SKM-1 (cell line): Measurements from ENCODE around the gene FGF9.

Experiments used
- DNase-seq: peaks from one replicate; lab custom pipeline; 2025; ENCODE audit not compliant: unreplicated experiment; lab: John Stamatoyannopoulos, UW

The FGF9 gene

DNA sequence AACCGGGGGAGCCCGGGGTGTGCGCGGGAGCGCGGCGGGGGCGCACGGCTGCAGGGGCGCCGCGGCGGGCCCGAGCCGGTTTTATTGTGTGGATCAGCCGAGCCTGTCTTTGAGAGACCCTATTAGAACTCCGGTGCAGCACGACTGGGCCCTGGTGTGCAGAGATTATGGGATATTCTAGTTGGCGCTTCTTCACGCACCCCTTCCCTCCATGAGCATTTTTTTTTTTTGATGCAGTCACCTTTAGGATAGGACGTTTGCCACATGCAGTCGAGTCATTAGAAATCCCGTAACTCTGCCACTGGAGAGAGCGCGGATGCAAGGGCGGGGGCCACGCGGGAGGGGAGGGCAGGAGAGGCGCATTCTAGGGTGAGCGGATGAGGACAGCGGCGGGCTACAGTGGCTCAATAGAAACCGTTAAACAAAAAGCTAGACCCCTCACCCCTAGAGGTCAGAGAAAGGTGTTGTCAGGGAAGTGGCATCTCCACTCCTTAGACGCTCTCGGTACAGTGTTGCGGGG is 3.7 kb downstream of the FGF9 start:
- no peak for DNase-seq

DNA sequence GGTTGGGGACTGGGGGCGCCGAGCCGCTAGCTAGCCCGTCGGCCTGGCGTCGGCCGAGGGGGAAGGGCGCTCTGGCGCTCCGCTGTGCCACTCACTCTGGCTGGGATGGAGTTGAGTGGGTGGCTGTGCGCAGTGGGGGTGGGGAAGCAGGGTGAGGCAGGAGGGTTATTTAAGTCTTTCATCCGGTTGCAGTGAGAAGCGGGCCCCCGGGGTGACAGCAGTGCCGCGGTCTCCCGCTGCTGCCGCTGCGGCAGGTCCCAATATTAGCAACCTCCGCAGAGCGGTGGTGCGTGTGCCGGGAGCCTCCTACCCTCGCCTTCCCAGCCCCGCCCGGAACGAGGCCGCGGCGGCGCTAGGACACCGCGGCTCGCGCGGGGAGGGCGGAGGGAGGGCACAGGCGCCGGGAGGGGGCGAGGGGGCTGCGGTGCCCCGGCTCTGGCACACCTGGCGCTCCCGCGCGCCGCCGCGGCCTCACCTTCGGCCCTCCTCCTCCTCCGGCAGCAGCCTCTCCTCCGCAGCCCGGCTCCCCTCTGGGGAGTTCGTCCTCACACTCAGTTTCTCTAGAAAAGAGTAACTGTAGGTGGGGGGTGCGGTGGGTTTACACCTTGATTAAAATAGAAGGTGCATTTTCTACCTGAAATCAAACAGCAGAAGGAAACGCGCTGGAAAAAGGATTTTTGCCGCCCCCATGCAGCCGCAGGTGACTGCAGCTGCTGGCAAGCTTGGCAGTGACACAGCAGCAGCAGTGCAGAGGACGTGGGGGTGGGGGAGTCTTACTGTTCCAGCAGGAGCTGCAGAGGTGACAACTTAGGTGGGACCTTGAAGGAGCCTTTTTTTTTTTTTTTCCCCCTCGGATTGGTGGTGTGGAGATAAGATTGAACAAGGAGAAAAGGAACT is 4.5 kb downstream of the FGF9 start:
- DNase-seq = no peak

DNA sequence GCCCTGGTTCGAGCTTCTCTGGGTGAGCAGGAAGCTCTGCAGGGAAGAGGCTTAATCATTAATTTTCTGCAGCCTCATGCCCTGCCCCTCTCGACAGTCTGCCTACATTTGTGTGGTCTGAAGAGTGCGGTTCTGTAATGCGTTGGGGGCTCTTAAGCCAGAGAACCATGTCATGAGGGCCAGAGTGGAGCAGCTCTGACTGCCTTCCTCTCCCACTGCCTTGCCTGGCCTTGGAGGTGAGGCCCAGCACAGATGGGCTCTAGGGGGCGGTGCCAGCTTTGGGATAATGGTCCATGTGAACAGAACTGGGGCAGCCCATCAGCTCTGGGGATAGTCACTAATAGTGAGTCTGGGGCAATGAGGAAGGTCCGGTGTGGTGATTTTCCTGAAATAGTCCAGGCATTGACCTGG is 5.7 kb downstream of the FGF9 start:
- no peak for DNase-seq

DNA sequence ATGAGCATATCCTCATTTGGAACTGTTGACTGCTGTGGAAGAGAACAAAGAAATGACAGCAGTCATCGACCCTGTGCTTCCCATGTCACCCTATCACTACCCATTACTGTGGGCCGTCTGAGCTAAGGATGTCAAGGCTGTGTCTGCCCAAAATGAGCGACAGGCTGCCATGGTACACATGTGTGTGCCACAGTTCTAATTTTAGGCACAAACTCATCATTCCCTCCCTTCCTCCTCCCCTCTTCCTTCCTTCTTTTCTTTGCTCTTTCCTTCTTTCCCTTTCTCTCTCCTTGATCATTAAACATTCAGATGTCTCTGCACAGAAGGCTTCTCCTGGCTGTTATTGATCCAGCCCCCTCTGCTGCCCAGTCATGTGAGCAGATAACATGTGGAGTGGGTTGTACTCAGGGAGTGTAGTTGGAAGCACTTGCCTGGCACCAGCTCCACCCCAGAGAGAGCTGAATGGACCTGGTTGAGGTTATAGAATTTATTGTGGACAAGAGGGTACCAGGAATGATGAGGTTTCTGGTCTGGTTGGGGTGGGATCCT is 6.3 kb downstream of the FGF9 start:
- DNase-seq = no peak

DNA sequence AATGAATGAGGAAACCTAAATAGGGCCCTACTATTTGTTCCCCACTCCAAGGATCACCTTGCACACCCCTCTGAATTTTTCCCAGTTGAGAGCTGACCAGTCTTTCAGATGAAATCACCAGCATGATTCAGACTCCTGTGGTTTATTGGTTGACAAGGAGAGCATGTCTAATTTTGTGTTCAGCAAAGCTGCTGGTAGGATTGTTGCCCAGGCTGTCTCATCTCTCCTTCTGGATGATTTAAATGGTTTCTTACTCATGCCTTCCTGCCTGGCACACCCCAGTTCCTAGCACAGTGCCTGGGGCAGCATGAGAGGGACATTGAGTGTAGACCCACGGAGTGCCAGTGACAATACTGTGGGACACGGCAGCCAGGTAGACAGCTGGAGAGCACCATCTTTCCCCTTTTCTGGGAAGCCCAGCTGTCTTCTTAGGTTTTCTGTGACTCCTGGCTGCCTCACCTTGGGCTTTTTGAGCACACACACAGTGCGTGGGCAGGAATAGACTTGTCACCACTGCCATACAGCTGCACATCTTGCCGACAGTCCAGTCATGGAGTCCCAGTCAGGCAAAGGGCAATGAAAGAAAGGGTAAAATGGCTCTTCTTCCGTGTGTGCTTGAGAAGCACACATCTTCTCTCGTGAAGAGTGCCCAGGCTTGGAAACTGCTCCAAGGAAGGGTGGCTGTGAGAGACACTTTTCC is 12.3 kb downstream of the FGF9 start:
- no peak for DNase-seq

DNA sequence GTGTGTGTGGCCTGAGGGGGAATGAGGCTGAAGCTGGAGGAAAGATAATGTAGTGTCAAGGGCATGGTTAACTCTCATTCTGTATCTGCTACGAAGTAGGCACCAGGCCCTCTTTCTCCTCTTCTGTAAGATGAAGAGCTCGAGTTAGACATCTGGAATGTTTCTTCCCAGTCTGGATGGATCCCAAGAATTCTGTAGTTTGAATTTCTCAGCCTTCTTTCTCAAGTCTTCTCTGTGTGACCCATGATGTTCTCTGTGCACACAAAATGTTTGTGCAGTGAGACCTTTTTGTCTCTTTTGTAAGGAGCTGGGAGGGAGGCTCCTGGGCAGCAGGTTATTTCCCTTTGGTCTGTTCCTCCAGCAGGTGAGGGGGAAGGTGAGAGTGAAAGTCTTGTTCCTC is 13.7 kb downstream of the FGF9 start:
- no peak for DNase-seq

DNA sequence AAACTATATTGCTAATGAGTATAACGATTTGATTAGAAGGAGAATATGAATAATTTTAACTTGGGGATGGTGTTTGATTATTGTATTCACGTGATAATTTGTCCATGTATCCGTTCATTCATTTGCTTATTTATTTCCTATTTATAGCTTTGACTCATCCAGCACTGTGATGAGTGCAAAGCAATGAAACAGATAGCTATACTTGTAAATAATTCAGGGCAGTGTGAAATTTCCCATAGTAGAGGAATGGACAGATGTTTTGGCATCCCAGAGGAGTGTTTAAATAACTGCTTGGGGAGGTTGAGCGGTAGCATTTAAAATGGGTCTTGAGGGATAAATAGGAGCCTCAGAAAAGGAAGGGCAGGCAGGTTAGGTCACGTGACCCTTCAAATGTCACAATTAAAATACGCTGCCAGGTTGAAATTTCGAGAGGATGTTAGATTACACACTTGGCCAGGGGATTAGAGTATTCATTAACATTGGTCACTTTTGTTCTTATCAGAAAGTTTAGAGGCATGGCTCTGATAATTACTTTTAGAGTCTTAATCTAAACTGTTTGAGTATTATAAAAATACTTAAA is 14.7 kb downstream of the FGF9 start:
- DNase-seq = no peak

DNA sequence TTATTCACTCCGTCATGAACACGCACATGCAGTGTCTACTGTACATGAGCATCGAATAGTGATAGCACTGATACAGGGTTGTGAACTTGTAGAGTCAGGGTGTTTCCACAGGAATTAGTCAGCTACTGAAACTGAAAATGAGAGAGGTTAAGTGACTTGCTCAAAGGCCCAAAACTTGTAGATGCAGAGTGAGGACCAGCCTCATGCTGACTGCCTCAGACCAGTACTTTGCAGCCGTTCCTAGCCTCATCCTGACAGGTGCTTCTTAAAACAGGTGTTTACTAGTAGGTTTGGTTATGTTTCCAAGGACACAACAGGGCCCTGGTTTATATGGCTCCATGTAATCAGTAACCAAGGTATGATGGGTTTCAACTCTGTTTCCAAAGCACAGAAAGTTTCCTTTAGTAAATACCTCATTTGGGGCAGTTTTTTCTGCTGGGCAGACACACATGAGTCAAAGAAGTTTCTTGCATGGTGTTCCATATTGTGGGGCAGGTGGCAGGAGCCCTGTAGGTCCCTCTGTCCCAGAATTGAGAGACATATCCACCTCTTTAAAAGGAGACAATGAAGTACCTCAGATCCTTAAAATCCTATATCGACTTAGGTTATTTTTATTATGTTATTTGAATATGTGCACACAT is 16.0 kb downstream of the FGF9 start:
- no peak for DNase-seq

DNA sequence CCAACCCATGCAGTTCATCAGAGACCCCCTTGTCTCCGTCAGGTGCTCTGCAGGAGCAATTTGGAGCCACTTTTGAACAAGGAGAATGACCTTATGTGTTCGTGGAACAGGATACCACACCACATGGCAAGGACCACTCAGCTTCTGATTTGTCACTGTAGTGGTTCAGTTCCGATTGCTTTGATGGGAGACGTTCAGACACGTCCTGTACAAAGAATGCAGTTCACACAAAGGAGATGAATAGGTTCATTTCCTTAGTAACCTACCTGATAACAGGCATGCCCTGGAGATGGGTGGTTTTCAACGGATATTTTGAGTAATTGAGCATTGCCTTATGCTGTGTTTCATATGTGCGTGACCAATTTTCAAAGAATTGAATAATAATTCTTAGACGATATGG is 17.2 kb downstream of the FGF9 start:
- DNase-seq = no peak

DNA sequence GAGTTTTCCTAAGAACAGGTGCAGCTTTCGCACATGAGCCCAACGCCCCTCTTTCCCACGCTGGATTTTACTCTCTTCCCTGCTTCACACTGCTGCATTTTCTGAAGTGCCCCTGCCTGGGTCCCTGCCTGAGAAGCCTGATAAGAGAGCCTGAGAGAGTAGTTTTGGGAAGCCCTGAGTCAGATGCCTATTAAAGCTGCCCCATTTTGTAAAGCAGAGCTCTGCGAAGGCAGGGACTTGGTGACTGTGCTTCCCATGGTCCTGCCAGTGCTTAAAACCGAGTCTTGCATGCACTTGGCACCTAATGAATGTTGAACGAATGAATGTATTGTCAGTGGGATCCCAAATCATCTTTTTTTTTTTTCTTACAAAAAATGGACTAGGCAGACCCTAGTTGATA is 18.2 kb downstream of the FGF9 start:
- DNase-seq = no peak

DNA sequence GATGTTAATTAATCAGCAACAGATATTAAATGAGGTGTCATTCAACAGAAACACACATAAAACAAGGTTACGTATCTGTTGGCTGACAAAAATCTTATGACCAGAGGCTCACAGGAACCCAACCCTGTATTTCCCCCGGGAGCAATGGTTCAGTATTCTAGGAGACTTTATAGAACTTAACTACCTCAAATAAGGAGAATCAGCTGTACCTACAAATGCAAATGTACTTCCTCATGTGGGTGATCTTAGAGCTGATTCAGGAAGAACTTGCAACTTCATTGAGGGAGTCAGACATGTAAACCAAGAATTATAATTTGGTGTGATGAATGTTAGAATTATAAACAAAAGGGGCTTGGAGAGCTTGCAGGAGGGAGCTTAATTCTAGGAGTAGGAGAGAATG is 20.1 kb downstream of the FGF9 start:
- DNase-seq = no peak

DNA sequence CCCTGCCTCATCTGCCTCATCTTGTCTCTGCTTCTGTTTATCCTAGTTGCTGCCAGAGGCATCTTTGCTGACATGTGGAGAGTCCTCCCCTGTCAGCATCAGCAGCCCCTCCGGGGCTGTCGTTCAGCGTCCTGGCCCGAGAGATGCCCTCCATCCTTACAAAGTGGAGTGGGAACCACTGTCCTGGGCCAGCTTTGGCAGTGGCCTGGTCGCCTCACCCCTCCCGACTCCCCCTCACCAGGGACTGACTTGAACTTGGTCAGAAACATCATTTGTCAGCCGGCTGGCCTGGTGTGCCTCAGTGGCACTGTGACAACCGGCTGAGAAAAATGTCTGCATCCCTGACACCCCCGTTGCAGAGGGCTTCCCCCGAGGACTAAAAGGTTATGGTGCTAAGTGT is 20.6 kb downstream of the FGF9 start:
- DNase-seq = no peak

DNA sequence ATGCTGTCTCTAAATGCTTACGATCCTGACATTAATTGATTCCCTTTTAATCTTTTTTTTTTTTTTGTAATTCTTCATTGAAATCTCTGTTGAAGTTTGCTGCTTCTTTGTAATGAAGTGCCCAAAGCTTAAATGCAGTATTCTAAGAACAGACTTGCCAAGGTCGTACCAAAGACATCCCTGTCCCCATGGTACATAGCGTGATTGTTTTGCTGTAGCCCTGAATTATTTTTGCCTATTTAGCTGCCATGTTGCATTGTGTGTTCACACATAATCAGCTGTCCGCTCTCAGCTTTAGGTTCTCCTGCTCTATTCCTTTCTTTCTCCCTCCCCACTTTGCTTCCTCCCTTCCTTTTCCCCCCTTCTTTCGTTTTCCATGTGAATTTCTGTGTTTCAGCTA is 21.1 kb downstream of the FGF9 start:
- DNase-seq = no peak

DNA sequence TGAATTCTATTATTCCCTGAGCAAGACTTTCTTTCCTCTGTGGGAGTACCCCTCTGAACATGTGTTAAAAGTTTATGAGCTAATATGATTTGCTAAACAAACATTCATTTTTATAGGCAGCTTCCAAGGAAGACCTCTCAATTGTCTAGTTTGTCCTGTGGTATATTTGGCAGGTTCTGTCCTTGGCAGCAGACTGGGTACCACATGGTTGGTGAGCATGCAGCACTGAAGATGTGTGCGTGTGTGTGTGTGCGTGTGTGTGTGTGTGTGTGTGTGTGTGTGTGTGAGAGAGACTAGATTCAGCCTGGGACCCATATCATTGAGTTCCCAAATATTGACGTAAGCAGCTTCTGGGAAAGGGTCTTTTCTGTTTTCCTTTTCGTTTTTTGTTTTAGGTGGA is 24.0 kb downstream of the FGF9 start:
- DNase-seq = no peak

DNA sequence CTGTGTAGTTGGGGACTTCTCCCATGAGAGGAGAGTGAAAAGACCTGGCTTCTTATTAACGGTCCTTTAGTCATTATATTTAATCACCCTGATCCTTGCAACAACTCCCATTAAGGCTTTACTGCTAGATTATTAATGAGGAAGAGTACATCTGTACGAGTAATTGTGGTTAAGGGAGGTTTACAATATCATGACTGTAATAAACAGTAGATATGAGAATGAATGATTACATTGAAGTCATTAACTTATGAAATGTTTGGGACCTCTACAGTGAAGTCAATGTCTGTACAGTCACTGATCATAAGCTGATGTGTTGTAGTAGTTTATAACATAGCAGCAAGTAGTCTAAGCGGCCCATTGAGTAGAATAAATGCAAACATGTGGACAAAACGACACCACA is 24.7 kb downstream of the FGF9 start:
- no peak for DNase-seq

DNA sequence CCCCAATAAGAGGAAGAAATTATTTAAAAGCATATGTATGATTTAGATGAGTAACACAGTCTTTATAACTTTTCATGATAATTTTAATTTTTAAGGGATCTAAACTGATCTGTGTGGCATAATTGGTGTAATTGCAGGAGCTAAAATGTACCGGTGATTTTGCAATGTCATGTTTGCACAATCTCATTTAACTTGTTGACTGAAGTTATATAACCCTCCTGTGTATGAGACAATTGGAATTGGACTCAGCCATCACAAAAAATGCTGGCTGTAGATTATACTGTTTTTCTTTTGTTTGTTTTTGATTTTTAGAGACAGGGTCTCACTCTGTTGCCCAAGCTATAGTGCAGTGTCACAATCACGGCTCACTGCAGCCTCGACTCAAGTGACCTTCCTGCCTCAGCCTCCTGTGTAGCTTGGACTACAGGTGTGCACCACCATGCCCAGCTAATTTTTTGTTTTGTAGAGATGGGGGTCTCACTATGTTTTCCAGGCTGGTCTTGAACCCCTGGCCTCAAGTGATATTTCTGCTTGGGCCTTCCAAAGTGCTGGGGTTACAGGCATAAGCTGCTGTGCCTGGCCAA is 26.1 kb downstream of the FGF9 start:
- no peak for DNase-seq

DNA sequence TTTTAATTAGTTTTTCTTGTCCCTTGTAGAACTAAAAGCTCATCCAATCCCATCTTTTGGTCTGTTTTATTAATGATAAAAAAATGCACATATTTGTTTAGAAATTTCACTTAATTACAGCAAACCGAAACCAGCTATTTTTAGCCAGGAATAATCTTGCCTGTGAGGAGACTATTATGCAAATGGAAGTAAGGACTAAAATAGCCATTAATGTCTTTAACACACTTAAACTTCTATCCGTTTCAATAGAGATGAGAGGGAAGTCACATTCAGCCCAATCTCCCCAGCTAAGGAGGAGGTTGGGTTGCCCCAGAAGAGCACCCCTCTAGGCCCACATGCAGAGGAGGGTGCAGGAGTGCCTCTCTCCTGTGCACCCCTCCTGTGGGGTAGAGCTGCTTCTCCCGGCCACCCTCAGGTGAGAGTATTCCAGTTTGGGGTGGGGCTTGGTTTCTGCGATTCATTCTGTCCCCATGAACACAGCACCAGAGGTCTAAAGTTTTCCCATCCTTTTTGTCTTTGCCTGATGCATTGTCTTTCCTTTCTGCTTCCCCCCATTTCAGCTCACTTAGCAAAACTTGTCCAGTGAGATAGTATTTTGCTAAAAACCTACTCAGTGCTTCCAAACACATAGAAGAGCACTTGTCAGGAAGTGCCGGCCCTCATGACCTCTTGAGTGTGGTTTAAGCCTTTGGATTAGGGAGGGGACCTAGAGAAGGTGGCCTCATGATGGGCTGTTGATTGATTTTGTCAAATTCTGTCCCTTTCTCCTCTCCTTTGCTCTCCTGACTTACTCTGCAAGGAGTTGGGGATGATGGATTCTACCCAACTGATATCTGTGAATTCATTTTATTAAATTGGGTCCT is 28.2 kb downstream of the FGF9 start:
- no peak for DNase-seq

DNA sequence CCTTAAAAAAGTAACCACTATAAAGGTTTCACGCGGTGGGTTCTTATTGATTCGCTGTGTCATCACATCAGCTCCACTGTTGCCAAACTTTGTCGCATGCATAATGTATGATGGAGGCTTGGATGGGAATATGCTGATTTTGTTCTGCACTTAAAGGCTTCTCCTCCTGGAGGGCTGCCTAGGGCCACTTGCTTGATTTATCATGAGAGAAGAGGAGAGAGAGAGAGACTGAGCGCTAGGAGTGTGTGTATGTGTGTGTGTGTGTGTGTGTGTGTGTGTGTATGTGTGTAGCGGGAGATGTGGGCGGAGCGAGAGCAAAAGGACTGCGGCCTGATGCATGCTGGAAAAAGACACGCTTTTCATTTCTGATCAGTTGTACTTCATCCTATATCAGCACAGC is 30.6 kb downstream of the FGF9 start:
- no peak for DNase-seq

DNA sequence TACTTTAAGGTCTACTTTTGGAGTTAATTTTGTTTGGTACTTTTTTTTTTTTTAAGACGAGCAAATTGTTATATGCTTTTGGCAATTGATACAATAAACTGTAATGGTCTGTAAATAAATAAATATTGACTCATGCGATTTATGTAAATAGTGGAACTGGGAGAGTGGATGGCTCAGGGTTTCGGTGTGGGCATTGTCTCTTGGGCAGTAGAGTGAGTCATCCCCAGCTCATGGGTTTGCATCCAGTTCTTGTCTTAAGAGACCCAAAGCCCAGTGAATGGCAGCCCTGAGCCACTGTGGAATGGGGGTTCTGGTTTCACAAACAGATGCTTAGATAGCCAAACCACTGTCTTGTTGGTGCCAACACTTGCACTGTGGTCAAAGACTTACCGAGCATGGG is 33.0 kb downstream of the FGF9 start:
- no peak for DNase-seq

DNA sequence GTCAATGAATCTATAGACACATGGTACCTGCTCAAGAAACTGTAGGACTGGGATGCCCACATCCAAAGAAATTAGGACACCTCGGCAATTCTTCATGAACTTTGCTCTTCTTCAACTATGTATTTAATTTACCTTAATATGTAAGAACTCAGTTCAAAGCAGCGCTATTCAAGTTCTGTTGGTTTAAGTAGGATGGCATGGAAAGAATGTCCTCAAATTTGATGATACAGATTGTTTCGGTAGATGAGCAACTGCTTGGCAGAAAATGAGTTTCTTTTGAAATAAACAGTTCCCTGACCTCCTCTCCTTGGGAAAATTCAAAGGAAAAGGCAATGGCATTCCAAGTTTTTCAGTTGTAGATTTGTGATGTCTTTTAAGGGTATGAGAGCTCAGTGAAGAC is 36.7 kb downstream of the FGF9 start:
- DNase-seq = no peak
